ENCODE results near the gene SMCO4. TPM values are rescaled to one million over a fixed set of nuclear protein-coding genes. Genes with fewer than 3 reads are reported as not detected.
"Not testable (repeated sequence)": the region's sequence is repeated elsewhere in the genome, so short reads cannot be mapped to it uniquely, and the experiment has no call there.

SMCO4 gene
- not detected in 2 replicates for total RNA-seq (2014; rRNA removed; shearing (Covaris generic); ENCODE audit: low replicate concordance)

GRCh38 chr11:93543292-93543977, at the start of gene SMCO4:
TSS of gene SMCO4 (minus strand) at chr11:93543391. CDS start at chr11:93479189, 64,202 bp downstream.
- no peaks in the 10 kb centered on the region for H3K9me3 ChIP-seq (ENCODE audit: low read length)
- no peaks in the 10 kb centered on the region for H3K79me2 ChIP-seq (ENCODE audit: low read length)
- H3K9ac ChIP-seq (ENCODE audit: low read length) = peak within 1 kb of the TSS; percentile 42
- peak within 1 kb of the TSS; percentile 78; the same call in 1 of the 2 replicates for H2AFZ ChIP-seq (ENCODE audit: low read length)
- H3K27me3 ChIP-seq (ENCODE audit: low read length) = no peaks in the 10 kb centered on the region; the same call in 1 of the 2 replicates
- H3K36me3 ChIP-seq (ENCODE audit: insufficient read depth, low read length) = no peaks in the 10 kb centered on the region
- H3K27ac ChIP-seq (ENCODE audit: low read length) = no peak within 1 kb of the TSS
- peak within 1 kb of the TSS; percentile 67 for H3K4me2 ChIP-seq (ENCODE audit: low read depth, low read length, poor library complexity, severe bottlenecking)
- H3K4me1 ChIP-seq (ENCODE audit: low read length) = peaks cover 13% of the 10 kb centered on the region
- no peaks in the 10 kb centered on the region for H4K20me1 ChIP-seq (ENCODE audit: insufficient read depth, low read depth, low read length)
- H3K9me2 ChIP-seq (replicated peaks; ENCODE audit: insufficient read depth, low read length) = no peaks in the 10 kb centered on the region
- peak; percentile 92 for DNase-seq
- peak within 1 kb of the TSS; percentile 58; the same call in 1 of the 2 replicates for H3K4me3 ChIP-seq (ENCODE audit: low read length)

- Histone ChIP-seq H3K9ac (ENCODE audit: low read length) (no peak overlapping the region), H3K4me3 (ENCODE audit: low read length) (no peak overlapping the region), H3K27me3 (ENCODE audit: low read length) (no peaks in the 10 kb centered on the region), H3K4me1 (ENCODE audit: low read length) (peaks cover 4% of the 10 kb centered on the region), H4K20me1 (ENCODE audit: insufficient read depth, low read depth, low read length) (0 out of 2 replicates have a peak, but pooled peaks cover 2% of the 10 kb centered on the region), H3K9me2 (replicated peaks; ENCODE audit: insufficient read depth, low read length) (no peaks in the 10 kb centered on the region), H3K27ac (ENCODE audit: low read length) (no peak overlapping the region), H3K36me3 (ENCODE audit: insufficient read depth, low read length) (no peaks in the 10 kb centered on the region), H2AFZ (ENCODE audit: low read length) (no peak overlapping the region), H3K4me2 (ENCODE audit: low read depth, low read length, poor library complexity, severe bottlenecking) (no peak overlapping the region), H3K79me2 (ENCODE audit: low read length) (no peaks in the 10 kb centered on the region), H3K9me3 (ENCODE audit: low read length) (no peaks in the 10 kb centered on the region)
- no peak for DNase-seq
Observed at GRCh38 chr11:93591247-93591898, 48.2 kb upstream of the SMCO4 start.

DNA sequence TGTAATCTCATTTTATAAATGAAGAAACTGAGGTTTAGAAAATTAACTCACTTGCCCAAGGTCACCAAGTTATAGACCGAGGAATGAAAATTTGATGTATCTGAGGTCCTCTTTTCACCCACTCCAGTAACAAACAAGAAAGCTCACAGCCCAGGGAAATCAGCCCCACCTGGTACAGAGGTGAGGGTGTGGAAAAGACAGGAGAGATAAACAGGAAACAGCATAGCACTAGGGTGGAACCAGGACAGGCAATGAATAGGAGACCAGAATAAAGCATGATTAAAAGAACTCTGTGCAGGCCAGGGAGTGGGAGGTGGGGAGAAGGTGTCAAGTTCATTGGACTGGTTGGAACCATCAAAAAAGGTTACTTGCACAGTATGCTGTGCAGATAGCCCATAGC, 46.2 kb upstream of the SMCO4 start:
- Histone ChIP-seq H3K36me3 (ENCODE audit: insufficient read depth, low read length) (no peaks in the 10 kb centered on the region), H2AFZ (ENCODE audit: low read length) (no peak overlapping the region), H3K27me3 (ENCODE audit: low read length) (no peaks in the 10 kb centered on the region), H3K79me2 (ENCODE audit: low read length) (no peaks in the 10 kb centered on the region), H3K4me2 (ENCODE audit: low read depth, low read length, poor library complexity, severe bottlenecking) (no peak overlapping the region), H3K9me2 (replicated peaks; ENCODE audit: insufficient read depth, low read length) (no peaks in the 10 kb centered on the region), H3K4me3 (ENCODE audit: low read length) (no peak overlapping the region), H4K20me1 (ENCODE audit: insufficient read depth, low read depth, low read length) (0 out of 2 replicates have a peak, but pooled peaks cover 2% of the 10 kb centered on the region), H3K4me1 (ENCODE audit: low read length) (peaks cover 4% of the 10 kb centered on the region), H3K9ac (ENCODE audit: low read length) (no peak overlapping the region), H3K9me3 (ENCODE audit: low read length) (no peaks in the 10 kb centered on the region), H3K27ac (ENCODE audit: low read length) (no peak overlapping the region)
- no peak for DNase-seq

DNA sequence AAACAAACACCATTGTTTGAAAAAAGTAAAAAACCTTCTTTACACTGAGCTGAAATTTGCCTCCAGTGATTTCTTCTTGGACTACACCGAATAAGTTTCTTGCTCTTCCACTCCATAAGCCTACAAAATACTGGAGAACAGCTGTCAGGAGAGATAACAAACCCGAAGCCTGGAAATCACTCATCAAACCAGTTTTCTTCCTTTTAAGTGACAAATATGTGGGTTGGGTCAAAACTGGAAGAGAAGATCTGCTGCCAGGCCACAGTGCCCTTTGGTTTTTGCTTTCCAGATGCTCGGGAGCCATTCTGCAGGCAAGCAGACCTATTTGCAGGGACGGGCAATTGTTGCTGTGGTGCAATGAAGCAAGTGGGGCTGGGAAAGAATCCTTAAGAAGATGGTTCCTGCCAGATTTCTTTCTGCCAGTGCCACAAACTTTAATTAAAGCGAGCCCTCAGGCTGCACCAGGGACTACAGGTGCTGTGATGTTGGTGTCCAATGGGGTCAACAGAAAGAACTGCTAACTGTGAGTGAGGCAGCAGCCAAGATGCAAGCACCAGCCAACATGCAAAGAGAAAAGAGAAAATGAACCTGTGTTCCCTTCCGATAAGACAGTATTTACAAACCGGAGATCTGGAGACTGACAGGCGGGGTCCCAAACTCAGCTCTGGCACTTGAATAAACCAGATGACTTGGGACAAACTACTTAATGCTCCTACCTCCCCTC, 44.8 kb upstream of the SMCO4 start:
- Histone ChIP-seq H3K4me2 (ENCODE audit: low read depth, low read length, poor library complexity, severe bottlenecking) (no peak overlapping the region), H3K9ac (ENCODE audit: low read length) (no peak overlapping the region), H4K20me1 (ENCODE audit: insufficient read depth, low read depth, low read length) (0 out of 2 replicates have a peak, but pooled peaks cover 2% of the 10 kb centered on the region), H3K9me3 (ENCODE audit: low read length) (no peaks in the 10 kb centered on the region), H3K79me2 (ENCODE audit: low read length) (no peaks in the 10 kb centered on the region), H3K4me1 (ENCODE audit: low read length) (peaks cover 4% of the 10 kb centered on the region), H3K9me2 (replicated peaks; ENCODE audit: insufficient read depth, low read length) (no peaks in the 10 kb centered on the region), H3K27me3 (ENCODE audit: low read length) (no peaks in the 10 kb centered on the region), H3K4me3 (ENCODE audit: low read length) (no peak overlapping the region), H2AFZ (ENCODE audit: low read length) (no peak overlapping the region), H3K27ac (ENCODE audit: low read length) (no peak overlapping the region), H3K36me3 (ENCODE audit: insufficient read depth, low read length) (no peaks in the 10 kb centered on the region)
- DNase-seq = no peak

DNA sequence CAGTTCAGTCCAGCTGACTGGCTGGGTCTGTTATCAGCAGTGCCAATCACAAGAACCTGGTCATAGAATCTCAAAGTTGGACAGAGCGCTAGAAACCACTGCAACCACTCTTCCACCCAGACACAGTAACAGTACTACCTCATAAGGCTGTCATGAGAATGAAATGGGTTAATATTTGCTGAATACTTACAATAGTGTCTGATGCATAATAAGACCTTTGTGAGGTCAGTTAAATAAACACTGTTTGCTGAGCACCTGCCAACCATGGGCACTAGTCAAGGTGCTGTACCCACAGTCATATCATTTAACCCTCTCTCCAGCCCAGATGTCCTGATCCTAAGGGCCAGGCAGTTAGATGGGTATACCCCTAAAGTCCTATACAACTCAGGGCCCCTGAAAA, 44.2 kb upstream of the SMCO4 start:
- H3K36me3 ChIP-seq (ENCODE audit: insufficient read depth, low read length); H3K4me2 ChIP-seq (ENCODE audit: low read depth, low read length, poor library complexity, severe bottlenecking); H3K9me2 ChIP-seq (replicated peaks; ENCODE audit: insufficient read depth, low read length); H3K4me1 ChIP-seq (ENCODE audit: low read length); DNase-seq; H3K9me3 ChIP-seq (ENCODE audit: low read length); H3K79me2 ChIP-seq (ENCODE audit: low read length); H3K4me3 ChIP-seq (ENCODE audit: low read length); H3K27me3 ChIP-seq (ENCODE audit: low read length); H4K20me1 ChIP-seq (ENCODE audit: insufficient read depth, low read depth, low read length); H3K9ac ChIP-seq (ENCODE audit: low read length); H3K27ac ChIP-seq (ENCODE audit: low read length); H2AFZ ChIP-seq (ENCODE audit: low read length): not testable (repeated sequence)

DNA sequence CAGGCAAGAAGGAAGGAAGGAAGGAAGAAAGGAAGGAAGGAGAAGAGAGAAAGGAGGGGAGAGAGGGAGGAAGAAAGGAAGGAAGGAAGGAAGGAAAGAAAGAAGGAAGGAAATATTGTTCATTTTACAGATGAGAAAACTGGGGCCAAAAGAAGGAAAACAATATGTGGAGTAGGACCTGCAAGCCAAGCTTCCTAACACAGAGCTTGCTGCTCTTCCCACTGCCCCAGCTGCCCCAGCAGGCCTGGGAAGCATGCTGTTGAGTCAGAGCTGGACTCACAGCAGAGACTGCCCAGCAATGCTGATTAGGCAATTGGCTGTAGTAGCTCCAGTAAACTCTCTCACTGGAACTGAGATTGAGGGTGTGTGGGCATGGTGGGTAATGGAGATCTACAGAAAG, 42.6 kb upstream of the SMCO4 start:
- no peak overlapping the region for H3K4me2 ChIP-seq (ENCODE audit: low read depth, low read length, poor library complexity, severe bottlenecking)
- no peaks in the 10 kb centered on the region for H3K79me2 ChIP-seq (ENCODE audit: low read length)
- no peak overlapping the region for H2AFZ ChIP-seq (ENCODE audit: low read length)
- no peak overlapping the region for H3K4me3 ChIP-seq (ENCODE audit: low read length)
- no peaks in the 10 kb centered on the region for H3K36me3 ChIP-seq (ENCODE audit: insufficient read depth, low read length)
- DNase-seq = no peak
- 0 out of 2 replicates have a peak, but pooled peaks cover 2% of the 10 kb centered on the region for H4K20me1 ChIP-seq (ENCODE audit: insufficient read depth, low read depth, low read length)
- H3K4me1 ChIP-seq (ENCODE audit: low read length) = no peaks in the 10 kb centered on the region
- no peaks in the 10 kb centered on the region for H3K9me2 ChIP-seq (replicated peaks; ENCODE audit: insufficient read depth, low read length)
- H3K27ac ChIP-seq (ENCODE audit: low read length) = no peak overlapping the region
- H3K9ac ChIP-seq (ENCODE audit: low read length) = no peak overlapping the region
- H3K9me3 ChIP-seq (ENCODE audit: low read length) = no peaks in the 10 kb centered on the region
- no peaks in the 10 kb centered on the region for H3K27me3 ChIP-seq (ENCODE audit: low read length)

GRCh38 chr11:93583490-93583889, 40.3 kb upstream of the SMCO4 start:
- no peak overlapping the region for H3K9ac ChIP-seq (ENCODE audit: low read length)
- no peak overlapping the region for H2AFZ ChIP-seq (ENCODE audit: low read length)
- no peak overlapping the region for H3K27ac ChIP-seq (ENCODE audit: low read length)
- no peak overlapping the region for H3K4me3 ChIP-seq (ENCODE audit: low read length)
- H3K4me2 ChIP-seq (ENCODE audit: low read depth, low read length, poor library complexity, severe bottlenecking) = no peak overlapping the region
- H3K9me2 ChIP-seq (replicated peaks; ENCODE audit: insufficient read depth, low read length) = no peaks in the 10 kb centered on the region
- 0 out of 2 replicates have a peak, but pooled peaks cover 2% of the 10 kb centered on the region for H4K20me1 ChIP-seq (ENCODE audit: insufficient read depth, low read depth, low read length)
- peaks cover 11% of the 10 kb centered on the region for H3K9me3 ChIP-seq (ENCODE audit: low read length)
- H3K36me3 ChIP-seq (ENCODE audit: insufficient read depth, low read length) = no peaks in the 10 kb centered on the region
- no peak for DNase-seq
- no peaks in the 10 kb centered on the region for H3K4me1 ChIP-seq (ENCODE audit: low read length)
- no peaks in the 10 kb centered on the region for H3K79me2 ChIP-seq (ENCODE audit: low read length)
- H3K27me3 ChIP-seq (ENCODE audit: low read length) = 0 out of 2 replicates have a peak, but pooled peaks cover 6% of the 10 kb centered on the region

GRCh38 chr11:93579187-93579751, 36.1 kb upstream of the SMCO4 start:
- no peak overlapping the region for H3K27ac ChIP-seq (ENCODE audit: low read length)
- H3K36me3 ChIP-seq (ENCODE audit: insufficient read depth, low read length) = no peaks in the 10 kb centered on the region

More at GRCh38 chr11:93579187-93579751, 36.1 kb upstream of the SMCO4 start:
- no peaks in the 10 kb centered on the region for H3K9me2 ChIP-seq (replicated peaks; ENCODE audit: insufficient read depth, low read length)
- no peaks in the 10 kb centered on the region for H3K79me2 ChIP-seq (ENCODE audit: low read length)
- no peak for DNase-seq
- H3K4me2 ChIP-seq (ENCODE audit: low read depth, low read length, poor library complexity, severe bottlenecking) = no peak overlapping the region
- no peak overlapping the region for H2AFZ ChIP-seq (ENCODE audit: low read length)
- no peak overlapping the region for H3K9ac ChIP-seq (ENCODE audit: low read length)
- peaks cover 3% of the 10 kb centered on the region for H3K4me1 ChIP-seq (ENCODE audit: low read length)
- no peak overlapping the region for H3K4me3 ChIP-seq (ENCODE audit: low read length)
- H4K20me1 ChIP-seq (ENCODE audit: insufficient read depth, low read depth, low read length) = no peaks in the 10 kb centered on the region
- H3K27me3 ChIP-seq (ENCODE audit: low read length) = 0 out of 2 replicates have a peak, but pooled peaks cover 6% of the 10 kb centered on the region
- H3K9me3 ChIP-seq (ENCODE audit: low read length) = peaks cover 11% of the 10 kb centered on the region
